Measurements from ENCODE around the gene MTHFSD. TPM values are rescaled to one million over a fixed set of nuclear protein-coding genes. Genes with fewer than 3 reads are reported as not detected.

Gene MTHFSD
- total and polyA plus RNA-seq, 3 experiments from 2014 or later: 21.9 to 25.0 (median 23.0) TPM

- H3K36me3 ChIP-seq (ENCODE audit: insufficient read depth, low read length): no peaks in the 10 kb centered on the region
- ChIA-PET CTCF (no interaction called here), POLR2A (no interaction called here)
- peaks cover 37% of the 10 kb centered on the region for H3K27me3 ChIP-seq (ENCODE audit: insufficient read depth, low read length, poor library complexity, severe bottlenecking)
- Mint-ChIP-seq H3K36me3 (no peaks in the 10 kb centered on the region), H3K4me1 (peaks cover 8 to 32% (median 11%) of the 10 kb centered on the region in 3 donors), H3K27ac (peak overlapping the region in 2 of 8 donors; percentile 24 to 29), H3K4me3 (peak overlapping the region in 2 of 7 donors; percentile 48 to 62), H3K27me3 (peaks cover 49 to 80% of the 10 kb centered on the region in 2 donors), H3K9me3 (no peaks in the 10 kb centered on the region)
- no peak for DNase-seq
- peaks cover 4% of the 10 kb centered on the region for H3K4me1 ChIP-seq (ENCODE audit: insufficient read depth, low read length)
- H3K4me3 ChIP-seq (ENCODE audit: low read length): no peak overlapping the region
- no peaks in the 10 kb centered on the region for H3K9me3 ChIP-seq (ENCODE audit: low read length)
- no peak overlapping the region for H3K27ac ChIP-seq (ENCODE audit: low read depth, low read length)
Measured at GRCh38 chr16:86568677-86569623, 13.9 kb upstream of the MTHFSD start.

GRCh38 chr16:86567701-86568581 is 12.9 kb upstream of the MTHFSD start:
- peak overlapping the region in 3 of 7 donors; percentile 11 to 31 (median 15) for H3K4me3 Mint-ChIP-seq
- POLR2A ChIA-PET: no interaction called here
- H3K9me3 Mint-ChIP-seq: no peaks in the 10 kb centered on the region
- Histone ChIP-seq H3K27me3 (ENCODE audit: insufficient read depth, low read length, poor library complexity, severe bottlenecking) (peaks cover 37% of the 10 kb centered on the region), H3K9me3 (ENCODE audit: low read length) (no peaks in the 10 kb centered on the region), H3K4me3 (ENCODE audit: low read length) (no peak overlapping the region), H3K36me3 (ENCODE audit: insufficient read depth, low read length) (no peaks in the 10 kb centered on the region), H3K27ac (ENCODE audit: low read depth, low read length) (no peak overlapping the region), H3K4me1 (ENCODE audit: insufficient read depth, low read length) (peaks cover 11% of the 10 kb centered on the region)
- DNase-seq: no peak
- H3K27ac Mint-ChIP-seq: no peak overlapping the region
- no peaks in the 10 kb centered on the region for H3K36me3 Mint-ChIP-seq
- peaks cover 16 to 39% (median 18%) of the 10 kb centered on the region in 3 donors for H3K4me1 Mint-ChIP-seq
- H3K27me3 Mint-ChIP-seq: peaks cover 57 to 79% of the 10 kb centered on the region in 2 donors
- CTCF ChIA-PET: no interaction called here

- no peak overlapping the region for H3K27ac ChIP-seq (ENCODE audit: low read depth, low read length)
- Mint-ChIP-seq H3K27me3 (peaks cover 59 to 78% of the 10 kb centered on the region in 2 donors), H3K36me3 (no peaks in the 10 kb centered on the region), H3K4me1 (peaks cover 16 to 39% (median 18%) of the 10 kb centered on the region in 3 donors), H3K27ac (no peak overlapping the region), H3K9me3 (no peaks in the 10 kb centered on the region), H3K4me3 (peak overlapping the region in 4 of 7 donors; percentile 11 to 73 (median 23))
- peaks cover 11% of the 10 kb centered on the region for H3K4me1 ChIP-seq (ENCODE audit: insufficient read depth, low read length)
- H3K36me3 ChIP-seq (ENCODE audit: insufficient read depth, low read length): no peaks in the 10 kb centered on the region
- CTCF ChIA-PET: no interaction called here
- no peaks in the 10 kb centered on the region for H3K9me3 ChIP-seq (ENCODE audit: low read length)
- POLR2A ChIA-PET: no interaction called here
- peaks cover 38% of the 10 kb centered on the region for H3K27me3 ChIP-seq (ENCODE audit: insufficient read depth, low read length, poor library complexity, severe bottlenecking)
- DNase-seq: peak in 1 of 5 donors; percentile 6
- no peak overlapping the region for H3K4me3 ChIP-seq (ENCODE audit: low read length)
Measured at GRCh38 chr16:86566966-86567700, 12.1 kb upstream of the MTHFSD start.

GRCh38 chr16:86566601-86566965 is 11.5 kb upstream of the MTHFSD start, which contains the start of gene FOXC2:
Gene FOXC2, plus strand, starts transcription at chr16:86566829. Its CDS starts 507 bp downstream, at chr16:86567336.
- peaks cover 16 to 39% (median 18%) of the 10 kb centered on the region in 3 donors for H3K4me1 Mint-ChIP-seq
- Histone ChIP-seq H3K27me3 (ENCODE audit: insufficient read depth, low read length, poor library complexity, severe bottlenecking) (peaks cover 38% of the 10 kb centered on the region), H3K4me1 (ENCODE audit: insufficient read depth, low read length) (peaks cover 11% of the 10 kb centered on the region), H3K27ac (ENCODE audit: low read depth, low read length) (no peak within 1 kb of the TSS), H3K9me3 (ENCODE audit: low read length) (no peaks in the 10 kb centered on the region), H3K4me3 (ENCODE audit: low read length) (no peak within 1 kb of the TSS), H3K36me3 (ENCODE audit: insufficient read depth, low read length) (no peaks in the 10 kb centered on the region)
- H3K4me3 Mint-ChIP-seq: peak within 1 kb of the TSS in 4 of 7 donors; percentile 11 to 73 (median 23)
- H3K27me3 Mint-ChIP-seq: peaks cover 57 to 80% of the 10 kb centered on the region in 2 donors
- POLR2A ChIA-PET: no interaction called here
- DNase-seq: peak in 3 of 5 donors; percentile 12 to 50 (median 36)
- H3K27ac Mint-ChIP-seq: peak within 1 kb of the TSS in 1 of 8 donors; percentile 29
- H3K9me3 Mint-ChIP-seq: no peaks in the 10 kb centered on the region
- no peaks in the 10 kb centered on the region for H3K36me3 Mint-ChIP-seq
- CTCF ChIA-PET: no interaction called here

GRCh38 chr16:86565644-86566511 is 10.8 kb upstream of the MTHFSD start:
- Histone ChIP-seq H3K4me3 (ENCODE audit: low read length) (no peak overlapping the region), H3K4me1 (ENCODE audit: insufficient read depth, low read length) (peaks cover 11% of the 10 kb centered on the region), H3K27ac (ENCODE audit: low read depth, low read length) (no peak overlapping the region), H3K36me3 (ENCODE audit: insufficient read depth, low read length) (no peaks in the 10 kb centered on the region), H3K27me3 (ENCODE audit: insufficient read depth, low read length, poor library complexity, severe bottlenecking) (peaks cover 45% of the 10 kb centered on the region), H3K9me3 (ENCODE audit: low read length) (no peaks in the 10 kb centered on the region)
- no peaks in the 10 kb centered on the region for H3K9me3 Mint-ChIP-seq
- peak overlapping the region in 1 of 8 donors; percentile 45 for H3K27ac Mint-ChIP-seq
- H3K4me1 Mint-ChIP-seq: peaks cover 16 to 39% (median 18%) of the 10 kb centered on the region in 3 donors
- CTCF ChIA-PET: no interaction called here
- DNase-seq: no peak
- H3K4me3 Mint-ChIP-seq: peak overlapping the region in 2 of 7 donors; percentile 9 to 77
- H3K36me3 Mint-ChIP-seq: no peaks in the 10 kb centered on the region
- POLR2A ChIA-PET: no interaction called here
- H3K27me3 Mint-ChIP-seq: peaks cover 56 to 77% of the 10 kb centered on the region in 2 donors

- Histone ChIP-seq H3K4me1 (ENCODE audit: insufficient read depth, low read length) (peaks cover 11% of the 10 kb centered on the region), H3K36me3 (ENCODE audit: insufficient read depth, low read length) (no peaks in the 10 kb centered on the region), H3K4me3 (ENCODE audit: low read length) (no peak overlapping the region), H3K27ac (ENCODE audit: low read depth, low read length) (no peak overlapping the region), H3K9me3 (ENCODE audit: low read length) (no peaks in the 10 kb centered on the region), H3K27me3 (ENCODE audit: insufficient read depth, low read length, poor library complexity, severe bottlenecking) (peaks cover 46% of the 10 kb centered on the region)
- ChIA-PET CTCF (interaction anchor here (0.7 to 1.6 kb wide), 4 partner anchors 8 to 1070 kb away, joined by 3 to 10 read pairs (median 5); partner anchors contain the start of gene MTHFSD), POLR2A (no interaction called here)
- DNase-seq: no peak
- H3K27ac Mint-ChIP-seq: peak overlapping the region in 2 of 8 donors; percentile 9 to 45
- H3K4me1 Mint-ChIP-seq: peaks cover 16 to 39% (median 18%) of the 10 kb centered on the region in 3 donors
- H3K9me3 Mint-ChIP-seq: no peaks in the 10 kb centered on the region
- H3K36me3 Mint-ChIP-seq: no peaks in the 10 kb centered on the region
- H3K4me3 Mint-ChIP-seq: peak overlapping the region in 2 of 7 donors; percentile 1 to 77
- H3K27me3 Mint-ChIP-seq: peaks cover 54 to 75% of the 10 kb centered on the region in 2 donors
Measured at GRCh38 chr16:86565181-86565631, 10.2 kb upstream of the MTHFSD start.
